K562 (cell line): ENCODE data around the gene ARHGAP9. TPM values are rescaled to one million over a fixed set of nuclear protein-coding genes. Genes with fewer than 3 reads are reported as not detected.

Experiments
- CEBPB ChIP-seq: fragments of 450-650 bp; IDR thresholded peaks from 2 replicates; pipeline ENCODE4 v1.6.1; 2016; ENCODE audit warnings: missing genetic modification characterization, missing compliant biosample characterization
- ID3 ChIP-seq, 2 experiments: fragments of 250-450 bp in 1 of 2; fragments of 450-650 bp in 1 of 2; sonication (Bioruptor Pico) in 1 of 2; IDR thresholded peaks; 2 replicates each; pipeline versions ENCODE4 v1.6.1 to v1.8.0; 2016 to 2021; ENCODE audit warnings: mild to moderate bottlenecking in 2 of 2, moderate library complexity in 2 of 2, missing compliant biosample characterization in 1 of 2, missing genetic modification characterization in 1 of 2
- POLR2A ChIP-seq: fragments of 450-650 bp; conservative IDR thresholded peaks from 2 replicates; pipeline ENCODE4 v1.6.1; 2016
- PRDM10 ChIP-seq: fragments of 450-650 bp; IDR thresholded peaks from 2 replicates; pipeline ENCODE4 v1.6.1; 2018; ENCODE audit not compliant: partially characterized antibody
- ZNF175 ChIP-seq: fragments of 200-800 bp; sonication (Bioruptor generic); IDR thresholded peaks from 2 replicates; pipeline ENCODE4 v1.6.1; 2016; ENCODE audit warnings: low read depth, mild to moderate bottlenecking, missing genetic modification characterization, missing compliant biosample characterization
- ZNF583 ChIP-seq: fragments of 250-450 bp; sonication (Bioruptor Pico); IDR thresholded peaks from 2 replicates; pipeline ENCODE4 v1.4.0; 2020
- ZNF668 ChIP-seq: fragments of 250-450 bp; sonication (Bioruptor Pico); IDR thresholded peaks from 2 replicates; pipeline ENCODE4 v1.8.0; 2022; ENCODE audit warnings: mild to moderate bottlenecking, inconsistent platforms
- polyA plus RNA-seq, 8 experiments: library from polyadenylated mRNA; depleted of rRNA in 4 of 8; stranded (reverse) in 5 of 8; unstranded in 3 of 8; fragments of >200 nt; fragmentation: Nextera tagmentation in 2 of 8; fragmentation: Illumina TruSeq in 1 of 8; extraction: Ambion mirVana in 2 of 8; extraction: Trizol in 1 of 8; gene quantifications; 2 replicates each; pipeline versions ENCODE4 v1.2.1 to v1.2.3, GENCODE V29; 2011 to 2014; ENCODE audit warnings: inconsistent platforms in 1 of 8, missing spikeins in 1 of 8
- total RNA-seq, 7 experiments: library from RNA; depleted of rRNA in 6 of 7; stranded (reverse); fragments of >200 nt in 6 of 7; fragmentation: Illumina TruSeq in 2 of 7; extraction: Trizol in 2 of 7; gene quantifications; 2 replicates each; pipeline versions ENCODE4 v1.2.1 to v1.2.3, GENCODE V29; 2011 to 2021; ENCODE audit warnings: low replicate concordance in 1 of 7
- TF ChIP-seq, protein P1 (sequence below), 2 experiments: fragments of 450-650 bp; IDR thresholded peaks; 2 replicates each; pipeline ENCODE4 v1.6.1; 2016; ENCODE audit warnings: mild to moderate bottlenecking in 2 of 2, borderline replicate concordance in 1 of 2, low read depth in 1 of 2, moderate library complexity in 1 of 2

ARHGAP9 gene
- total and polyA plus RNA-seq, 9 of the 15 experiments (the other 6 are each of a cell fraction or from before 2014, with no cell fraction given), result 1.5 to 10.2 (median 5.1) TPM

GRCh38 chr12:57454566-57455373 lies 24.9 kb downstream of the ARHGAP9 start, which contains the start of gene INHBE (continued):
- TF ChIP-seq PRDM10, result peak; percentile 24
- 0 out of 2 replicates have a peak, but pooled peaks have one; percentile 58 for TF ChIP-seq POLR2A
- peak; percentile 88 for TF ChIP-seq ZNF583 (CRISPR knock-in tag)
- peak; percentile 86 for TF ChIP-seq CEBPB (tag)
- TF ChIP-seq ID3 (CRISPR knock-in tag; IDR thresholded peaks at IDR 0.05), result 0 out of 2 replicates have a peak, but pooled peaks have one; percentile 45
- TF ChIP-seq ID3 (tag; IDR thresholded peaks at IDR 0.05), result peak; percentile 80
- peak; percentile 88; the same call in 1 of the 2 replicates for TF ChIP-seq ZNF668 (CRISPR knock-in tag)
- TF ChIP-seq, protein P1, sequence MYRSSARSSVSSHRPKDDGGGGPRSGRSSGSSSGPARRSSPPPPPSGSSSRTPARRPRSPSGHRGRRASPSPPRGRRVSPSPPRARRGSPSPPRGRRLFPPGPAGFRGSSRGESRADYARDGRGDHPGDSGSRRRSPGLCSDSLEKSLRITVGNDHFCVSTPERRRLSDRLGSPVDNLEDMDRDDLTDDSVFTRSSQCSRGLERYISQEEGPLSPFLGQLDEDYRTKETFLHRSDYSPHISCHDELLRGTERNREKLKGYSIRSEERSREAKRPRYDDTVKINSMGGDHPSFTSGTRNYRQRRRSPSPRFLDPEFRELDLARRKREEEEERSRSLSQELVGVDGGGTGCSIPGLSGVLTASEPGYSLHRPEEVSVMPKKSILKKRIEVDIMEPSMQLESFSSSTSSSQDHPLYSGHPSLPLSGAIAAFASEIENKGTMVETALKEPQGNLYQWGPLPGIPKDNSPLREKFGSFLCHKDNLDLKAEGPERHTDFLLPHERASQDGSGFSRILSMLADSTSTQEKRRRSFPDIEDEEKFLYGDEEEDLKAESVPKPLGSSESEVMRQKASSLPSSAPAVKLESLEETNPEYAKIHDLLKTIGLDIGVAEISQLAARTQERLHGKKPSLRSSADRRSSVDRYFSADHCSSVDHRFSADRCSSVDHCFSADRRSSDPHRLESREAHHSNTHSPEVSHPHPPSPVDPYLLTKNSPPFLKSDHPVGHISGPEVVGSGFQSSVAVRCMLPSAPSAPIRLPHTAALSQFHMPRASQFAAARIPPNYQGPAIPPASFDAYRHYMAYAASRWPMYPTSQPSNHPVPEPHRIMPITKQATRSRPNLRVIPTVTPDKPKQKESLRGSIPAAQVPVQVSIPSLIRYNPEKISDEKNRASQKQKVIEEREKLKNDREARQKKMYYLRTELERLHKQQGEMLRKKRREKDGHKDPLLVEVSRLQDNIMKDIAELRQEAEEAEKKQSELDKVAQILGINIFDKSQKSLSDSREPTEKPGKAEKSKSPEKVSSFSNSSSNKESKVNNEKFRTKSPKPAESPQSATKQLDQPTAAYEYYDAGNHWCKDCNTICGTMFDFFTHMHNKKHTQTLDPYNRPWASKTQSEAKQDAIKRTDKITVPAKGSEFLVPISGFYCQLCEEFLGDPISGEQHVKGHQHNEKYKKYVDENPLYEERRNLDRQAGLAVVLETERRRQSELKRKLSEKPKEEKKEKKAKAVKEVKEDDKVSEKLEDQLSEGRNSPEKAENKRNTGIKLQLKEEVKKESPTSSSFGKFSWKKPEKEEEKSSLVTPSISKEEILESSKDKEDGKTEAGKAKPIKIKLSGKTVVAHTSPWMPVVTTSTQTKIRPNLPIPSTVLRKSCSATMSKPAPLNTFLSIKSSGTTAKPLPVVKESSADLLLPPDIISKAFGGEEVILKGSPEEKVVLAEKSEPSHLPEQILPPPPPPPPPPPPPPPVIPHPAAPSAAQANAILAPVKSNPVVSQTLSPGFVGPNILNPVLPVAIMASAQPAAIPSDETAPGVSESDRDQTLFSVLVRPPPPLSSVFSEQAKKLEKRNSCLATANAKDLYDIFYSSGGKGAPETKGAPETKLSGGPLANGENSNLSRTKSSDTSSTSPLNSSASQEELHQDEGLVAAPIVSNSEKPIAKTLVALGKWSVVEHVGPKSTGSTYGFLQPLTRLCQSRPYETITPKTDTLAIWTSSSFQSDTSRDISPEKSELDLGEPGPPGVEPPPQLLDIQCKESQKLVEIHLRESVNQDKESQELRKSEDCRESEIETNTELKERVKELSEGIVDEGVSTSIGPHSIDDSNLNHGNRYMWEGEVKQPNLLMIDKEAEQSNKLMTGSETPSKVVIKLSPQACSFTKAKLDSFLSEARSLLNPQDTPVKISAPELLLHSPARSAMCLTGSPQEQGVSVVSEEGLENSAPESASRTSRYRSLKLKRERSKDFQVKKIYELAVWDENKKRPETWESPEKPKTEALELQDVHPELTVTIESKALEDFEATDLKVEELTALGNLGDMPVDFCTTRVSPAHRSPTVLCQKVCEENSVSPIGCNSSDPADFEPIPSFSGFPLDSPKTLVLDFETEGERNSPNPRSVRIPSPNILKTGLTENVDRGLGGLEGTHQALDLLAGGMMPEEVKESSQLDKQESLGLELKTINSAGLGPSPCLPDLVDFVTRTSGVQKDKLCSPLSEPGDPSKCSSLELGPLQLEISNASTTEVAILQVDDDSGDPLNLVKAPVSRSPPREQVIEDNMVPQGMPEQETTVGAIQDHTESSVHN (IDR thresholded peaks at IDR 0.05; ENCODE audit: borderline replicate concordance in 1 of 2, low read depth in 1 of 2), result peak in 1 of 2 experiments; percentile 76; a peak in 2 of 4 replicates
- peak; percentile 84 for TF ChIP-seq ZNF175 (CRISPR knock-in tag)
